HEK293 (cell line): ENCODE measurements around the gene FAM110D.
A peak's percentile ranks its signal among the peaks of the same experiment; 100 is the strongest.

Experiments used
- CTCF ChIA-PET: fragments of 350-600 bp; formaldehyde crosslinking; extraction: SDS; loops from one replicate; lab custom pipeline; 2021; ENCODE audit warnings: antibody characterized with exemption; lab: Yijun Ruan, JAX
- POLR2A ChIA-PET: fragments of 300-600 bp; formaldehyde crosslinking; extraction: SDS; loops from one replicate; lab custom pipeline; 2020; ENCODE audit warnings: antibody characterized with exemption, inconsistent platforms; lab: Yijun Ruan, JAX
- H3K27ac ChIP-seq: fragments of 200-500 bp; sonication (Bioruptor generic); 2 replicates; pipeline ENCODE4 v1.5.1; 2014; ENCODE audit warnings: low read depth, low read length, control low read depth, inconsistent platforms; ENCODE audit errors: extremely low read depth
- H3K36me3 ChIP-seq, 2 experiments: fragments of 200-500 bp in 1 of 2; sonication (Bioruptor generic) in 1 of 2; 1 replicate in 1 of 2; 2 replicates in 1 of 2; pipeline ENCODE4 v1.5.1; 2014 to 2017; ENCODE audit warnings: inconsistent platforms in 2 of 2, low read length in 2 of 2; ENCODE audit not compliant: control insufficient read depth in 2 of 2, insufficient read depth in 1 of 2
- H3K4me1 ChIP-seq: fragments of 200-500 bp; sonication (Bioruptor generic); 2 replicates; pipeline ENCODE4 v1.5.1; 2014; ENCODE audit warnings: mild to moderate bottlenecking, low read length, inconsistent platforms; ENCODE audit not compliant: control insufficient read depth, insufficient read depth
- H3K4me3 ChIP-seq: 2 replicates; pipeline ENCODE4 v1.5.1; 2011; ENCODE audit warnings: low read depth, mild to moderate bottlenecking, control low read depth, low read length, moderate library complexity
- H3K9me3 ChIP-seq: fragments of 200-500 bp; sonication (Bioruptor generic); 2 replicates; pipeline ENCODE4 v1.5.1; 2014; ENCODE audit warnings: low read depth, low read length, inconsistent platforms; ENCODE audit not compliant: control insufficient read depth, insufficient read depth
- FEZF1 ChIP-seq: fragments of 450-650 bp; formaldehyde crosslinking; IDR thresholded peaks from 2 replicates; pipeline ENCODE4 v1.5.1; 2016; ENCODE audit warnings: missing biosample characterization, missing genetic modification characterization
- GLIS2 ChIP-seq: fragments of 450-650 bp; formaldehyde crosslinking; IDR thresholded peaks from 2 replicates; pipeline ENCODE4 v1.5.1; 2016; ENCODE audit warnings: missing biosample characterization, missing genetic modification characterization
- HOXC10 ChIP-seq: sonication (generic); formaldehyde crosslinking; IDR thresholded peaks from 2 replicates; pipeline ENCODE4 v1.8.1; 2023; ENCODE audit warnings: mild to moderate bottlenecking, missing genetic modification reagents
- KLF16 ChIP-seq: fragments of 450-650 bp; formaldehyde crosslinking; IDR thresholded peaks from 2 replicates; pipeline ENCODE4 v1.5.1; 2017; ENCODE audit warnings: missing biosample characterization, missing genetic modification characterization
- KLF8 ChIP-seq: fragments of 450-650 bp; formaldehyde crosslinking; IDR thresholded peaks from 2 replicates; pipeline ENCODE4 v1.5.1; 2016; ENCODE audit warnings: missing biosample characterization, missing genetic modification characterization
- OVOL3 ChIP-seq: fragments of 450-650 bp; formaldehyde crosslinking; IDR thresholded peaks from 2 replicates; pipeline ENCODE4 v1.5.1; 2016; ENCODE audit warnings: missing biosample characterization, missing genetic modification characterization
- ZBTB20 ChIP-seq: fragments of 450-650 bp; formaldehyde crosslinking; IDR thresholded peaks from 2 replicates; pipeline ENCODE4 v1.5.1; 2016; ENCODE audit warnings: missing biosample characterization, missing genetic modification characterization
- ZBTB48 ChIP-seq: fragments of 450-650 bp; formaldehyde crosslinking; IDR thresholded peaks from 2 replicates; pipeline ENCODE4 v1.5.1; 2016; ENCODE audit warnings: missing biosample characterization, missing genetic modification characterization
- ZNF24 ChIP-seq: fragments of 450-650 bp; formaldehyde crosslinking; IDR thresholded peaks from 2 replicates; pipeline ENCODE4 v1.5.1; 2016; ENCODE audit warnings: missing biosample characterization, missing genetic modification characterization
- ZNF311 ChIP-seq: fragments of 450-650 bp; formaldehyde crosslinking; IDR thresholded peaks from 2 replicates; pipeline ENCODE4 v1.5.1; 2017; ENCODE audit warnings: missing biosample characterization, missing genetic modification characterization, borderline replicate concordance
- ZNF354C ChIP-seq: fragments of 450-650 bp; formaldehyde crosslinking; IDR thresholded peaks from 2 replicates; pipeline ENCODE4 v1.5.1; 2016; ENCODE audit warnings: missing biosample characterization, missing genetic modification characterization, low read depth, borderline replicate concordance
- ZNF561 ChIP-seq: fragments of 450-650 bp; IDR thresholded peaks from 2 replicates; pipeline ENCODE4 v1.5.1; 2018; ENCODE audit warnings: missing biosample characterization, missing genetic modification characterization, borderline replicate concordance
- ZNF629 ChIP-seq: fragments of 450-650 bp; formaldehyde crosslinking; IDR thresholded peaks from 2 replicates; pipeline ENCODE4 v1.5.1; 2017; ENCODE audit warnings: missing biosample characterization, missing genetic modification characterization
- ZNF830 ChIP-seq: fragments of 450-650 bp; IDR thresholded peaks from 2 replicates; pipeline ENCODE4 v1.5.0; 2018; ENCODE audit warnings: missing biosample characterization, missing genetic modification characterization, low read depth, mild to moderate bottlenecking, moderate library complexity
- TF ChIP-seq, protein P1 (sequence below): fragments of 450-650 bp; formaldehyde crosslinking; IDR thresholded peaks from 2 replicates; pipeline ENCODE4 v1.5.1; 2017; ENCODE audit warnings: missing biosample characterization, missing genetic modification characterization
- TF ChIP-seq, protein P2 (sequence below): fragments of 450-650 bp; formaldehyde crosslinking; IDR thresholded peaks from 2 replicates; pipeline ENCODE4 v1.5.1; 2016; ENCODE audit warnings: missing biosample characterization, missing genetic modification characterization
- TF ChIP-seq, protein P3 (sequence below): fragments of 450-650 bp; formaldehyde crosslinking; IDR thresholded peaks from 2 replicates; pipeline ENCODE4 v1.5.1; 2016; ENCODE audit warnings: missing biosample characterization, missing genetic modification characterization
- TF ChIP-seq, protein P4 (sequence below): fragments of 450-650 bp; formaldehyde crosslinking; IDR thresholded peaks from 2 replicates; pipeline ENCODE4 v1.5.1; 2016; ENCODE audit warnings: missing biosample characterization, missing genetic modification characterization, borderline replicate concordance
- TF ChIP-seq, protein P5 (sequence below): fragments of 450-650 bp; IDR thresholded peaks from 2 replicates; pipeline ENCODE4 v1.5.1; 2018; ENCODE audit warnings: missing biosample characterization, missing genetic modification characterization
- TF ChIP-seq, protein P6 (sequence below): fragments of 450-650 bp; formaldehyde crosslinking; IDR thresholded peaks from 2 replicates; pipeline ENCODE4 v1.5.1; 2016; ENCODE audit warnings: missing biosample characterization, missing genetic modification characterization, borderline replicate concordance

The FAM110D gene

DNA sequence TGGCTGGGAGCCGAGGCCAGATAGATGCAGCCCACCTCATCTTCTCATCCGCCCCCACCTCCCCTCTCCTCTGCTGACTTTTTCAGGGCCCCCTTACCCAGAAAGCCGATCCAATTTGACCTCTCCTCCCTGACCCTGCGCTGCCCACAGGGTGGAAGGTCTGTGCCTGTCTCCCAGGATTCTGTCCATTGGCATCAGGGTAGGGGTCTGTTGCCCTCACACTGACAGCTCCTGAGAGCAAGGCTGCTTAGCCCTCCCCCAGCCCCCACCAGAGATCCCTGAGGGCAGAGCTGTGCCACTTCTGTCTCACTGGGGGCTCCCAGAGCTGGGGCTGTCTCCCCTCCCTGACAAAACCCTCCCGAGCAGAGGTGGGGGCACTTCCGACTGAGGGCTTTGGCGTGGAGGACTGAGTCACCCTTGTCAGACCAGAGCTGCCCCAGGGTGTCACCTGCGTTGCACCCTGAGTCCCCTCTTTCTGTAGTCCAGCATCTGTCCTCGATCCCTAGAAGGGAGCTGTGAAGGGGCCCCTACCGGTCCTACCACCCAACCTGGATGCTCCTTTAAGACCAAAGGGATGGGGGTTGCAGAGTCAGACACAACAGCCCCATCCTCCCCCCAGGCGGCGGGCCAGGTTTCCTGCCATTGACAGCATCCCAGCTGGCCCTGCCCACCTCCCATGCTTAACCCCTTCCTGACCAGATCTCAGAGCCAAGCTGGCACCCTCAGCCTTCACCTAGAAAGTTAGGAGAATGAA is 2.4 kb upstream of the FAM110D start (continued):
- TF ChIP-seq, protein P1, sequence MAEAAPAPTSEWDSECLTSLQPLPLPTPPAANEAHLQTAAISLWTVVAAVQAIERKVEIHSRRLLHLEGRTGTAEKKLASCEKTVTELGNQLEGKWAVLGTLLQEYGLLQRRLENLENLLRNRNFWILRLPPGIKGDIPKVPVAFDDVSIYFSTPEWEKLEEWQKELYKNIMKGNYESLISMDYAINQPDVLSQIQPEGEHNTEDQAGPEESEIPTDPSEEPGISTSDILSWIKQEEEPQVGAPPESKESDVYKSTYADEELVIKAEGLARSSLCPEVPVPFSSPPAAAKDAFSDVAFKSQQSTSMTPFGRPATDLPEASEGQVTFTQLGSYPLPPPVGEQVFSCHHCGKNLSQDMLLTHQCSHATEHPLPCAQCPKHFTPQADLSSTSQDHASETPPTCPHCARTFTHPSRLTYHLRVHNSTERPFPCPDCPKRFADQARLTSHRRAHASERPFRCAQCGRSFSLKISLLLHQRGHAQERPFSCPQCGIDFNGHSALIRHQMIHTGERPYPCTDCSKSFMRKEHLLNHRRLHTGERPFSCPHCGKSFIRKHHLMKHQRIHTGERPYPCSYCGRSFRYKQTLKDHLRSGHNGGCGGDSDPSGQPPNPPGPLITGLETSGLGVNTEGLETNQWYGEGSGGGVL = peak; percentile 70
- TF ChIP-seq, protein P2, sequence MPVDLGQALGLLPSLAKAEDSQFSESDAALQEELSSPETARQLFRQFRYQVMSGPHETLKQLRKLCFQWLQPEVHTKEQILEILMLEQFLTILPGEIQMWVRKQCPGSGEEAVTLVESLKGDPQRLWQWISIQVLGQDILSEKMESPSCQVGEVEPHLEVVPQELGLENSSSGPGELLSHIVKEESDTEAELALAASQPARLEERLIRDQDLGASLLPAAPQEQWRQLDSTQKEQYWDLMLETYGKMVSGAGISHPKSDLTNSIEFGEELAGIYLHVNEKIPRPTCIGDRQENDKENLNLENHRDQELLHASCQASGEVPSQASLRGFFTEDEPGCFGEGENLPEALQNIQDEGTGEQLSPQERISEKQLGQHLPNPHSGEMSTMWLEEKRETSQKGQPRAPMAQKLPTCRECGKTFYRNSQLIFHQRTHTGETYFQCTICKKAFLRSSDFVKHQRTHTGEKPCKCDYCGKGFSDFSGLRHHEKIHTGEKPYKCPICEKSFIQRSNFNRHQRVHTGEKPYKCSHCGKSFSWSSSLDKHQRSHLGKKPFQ = no peak
- TF ChIP-seq, protein P3, sequence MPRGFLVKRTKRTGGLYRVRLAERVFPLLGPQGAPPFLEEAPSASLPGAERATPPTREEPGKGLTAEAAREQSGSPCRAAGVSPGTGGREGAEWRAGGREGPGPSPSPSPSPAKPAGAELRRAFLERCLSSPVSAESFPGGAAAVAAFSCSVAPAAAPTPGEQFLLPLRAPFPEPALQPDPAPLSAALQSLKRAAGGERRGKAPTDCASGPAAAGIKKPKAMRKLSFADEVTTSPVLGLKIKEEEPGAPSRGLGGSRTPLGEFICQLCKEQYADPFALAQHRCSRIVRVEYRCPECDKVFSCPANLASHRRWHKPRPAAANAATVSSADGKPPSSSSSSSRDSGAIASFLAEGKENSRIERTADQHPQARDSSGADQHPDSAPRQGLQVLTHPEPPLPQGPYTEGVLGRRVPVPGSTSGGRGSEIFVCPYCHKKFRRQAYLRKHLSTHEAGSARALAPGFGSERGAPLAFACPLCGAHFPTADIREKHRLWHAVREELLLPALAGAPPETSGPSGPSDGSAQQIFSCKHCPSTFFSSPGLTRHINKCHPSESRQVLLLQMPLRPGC (tag by site-specific recombination) = no peak
- TF ChIP-seq, all 188 proteins: peak for 9

DNA sequence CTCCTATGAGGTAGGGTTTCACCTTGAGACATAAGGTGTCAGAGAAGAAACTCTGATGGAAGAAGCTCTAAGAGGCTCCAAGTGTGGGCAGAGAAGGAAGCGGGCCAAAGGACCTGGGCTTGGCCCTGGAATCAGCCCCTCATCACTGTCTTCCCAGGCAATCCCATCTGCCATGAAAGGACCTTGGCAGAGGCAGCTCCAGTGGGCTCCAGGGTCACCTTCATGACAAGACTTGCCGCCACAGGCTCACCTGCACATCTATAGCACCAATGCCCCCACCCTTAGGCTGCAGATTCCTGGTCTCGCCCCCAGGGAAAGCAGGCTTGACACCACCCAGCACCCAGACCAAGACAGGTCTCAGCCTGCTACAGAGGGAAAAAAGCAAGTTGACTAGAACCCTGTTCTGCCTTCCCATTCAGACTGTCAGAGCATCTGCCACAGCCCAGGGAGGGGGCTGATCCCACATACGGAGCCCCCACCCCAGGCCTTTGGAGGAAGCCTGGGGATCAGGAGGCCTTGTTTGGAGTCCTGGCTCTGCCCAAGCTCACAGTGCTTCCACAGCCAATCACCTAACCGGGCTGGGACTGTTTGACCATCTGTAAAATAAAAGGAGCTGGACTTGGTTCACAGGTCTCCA is 490 bp upstream of the FAM110D start:
- TF ChIP-seq ZNF311 (no peak), ZBTB20 (peak; percentile 40; the same call in 1 of the 2 replicates)
- TF ChIP-seq, protein P4, sequence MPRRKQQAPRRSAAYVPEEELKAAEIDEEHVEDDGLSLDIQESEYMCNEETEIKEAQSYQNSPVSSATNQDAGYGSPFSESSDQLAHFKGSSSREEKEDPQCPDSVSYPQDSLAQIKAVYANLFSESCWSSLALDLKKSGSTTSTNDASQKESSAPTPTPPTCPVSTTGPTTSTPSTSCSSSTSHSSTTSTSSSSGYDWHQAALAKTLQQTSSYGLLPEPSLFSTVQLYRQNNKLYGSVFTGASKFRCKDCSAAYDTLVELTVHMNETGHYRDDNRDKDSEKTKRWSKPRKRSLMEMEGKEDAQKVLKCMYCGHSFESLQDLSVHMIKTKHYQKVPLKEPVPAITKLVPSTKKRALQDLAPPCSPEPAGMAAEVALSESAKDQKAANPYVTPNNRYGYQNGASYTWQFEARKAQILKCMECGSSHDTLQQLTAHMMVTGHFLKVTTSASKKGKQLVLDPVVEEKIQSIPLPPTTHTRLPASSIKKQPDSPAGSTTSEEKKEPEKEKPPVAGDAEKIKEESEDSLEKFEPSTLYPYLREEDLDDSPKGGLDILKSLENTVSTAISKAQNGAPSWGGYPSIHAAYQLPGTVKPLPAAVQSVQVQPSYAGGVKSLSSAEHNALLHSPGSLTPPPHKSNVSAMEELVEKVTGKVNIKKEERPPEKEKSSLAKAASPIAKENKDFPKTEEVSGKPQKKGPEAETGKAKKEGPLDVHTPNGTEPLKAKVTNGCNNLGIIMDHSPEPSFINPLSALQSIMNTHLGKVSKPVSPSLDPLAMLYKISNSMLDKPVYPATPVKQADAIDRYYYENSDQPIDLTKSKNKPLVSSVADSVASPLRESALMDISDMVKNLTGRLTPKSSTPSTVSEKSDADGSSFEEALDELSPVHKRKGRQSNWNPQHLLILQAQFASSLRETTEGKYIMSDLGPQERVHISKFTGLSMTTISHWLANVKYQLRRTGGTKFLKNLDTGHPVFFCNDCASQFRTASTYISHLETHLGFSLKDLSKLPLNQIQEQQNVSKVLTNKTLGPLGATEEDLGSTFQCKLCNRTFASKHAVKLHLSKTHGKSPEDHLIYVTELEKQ (tag by site-specific recombination) = no peak
- TF ChIP-seq, all 188 proteins: peak for 1
- Histone ChIP-seq H3K4me1 (no peaks in the 10 kb centered on the region; the same call in 1 of the 2 replicates), H3K9me3 (no peaks in the 10 kb centered on the region), H3K4me3 (no peak overlapping the region), H3K27ac (no peak overlapping the region), H3K36me3 (no peaks in the 10 kb centered on the region)
- CTCF ChIA-PET = interaction anchor here (0.8 to 2.1 kb wide), 2 partner anchors 14 to 122 kb away, joined by 3 to 13 read pairs; no protein-coding TSS in a partner anchor
- POLR2A ChIA-PET = no interaction called here

DNA sequence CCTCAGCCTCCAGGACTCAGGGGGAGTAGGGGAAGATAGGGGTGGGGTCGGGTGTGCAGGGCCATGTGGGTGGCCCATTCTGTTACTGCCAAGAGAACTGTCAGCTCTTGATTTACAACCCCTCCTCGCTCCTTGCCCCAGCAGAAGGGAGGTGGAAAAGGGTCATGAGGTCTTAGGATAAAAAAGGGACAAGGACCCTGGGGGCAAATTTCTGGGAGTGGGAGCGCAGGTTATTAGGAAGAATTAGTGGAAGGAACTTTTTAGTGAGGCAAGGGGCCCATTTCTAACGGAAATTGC is 812 bp downstream of the FAM110D start:
- H3K4me3 ChIP-seq = no peak overlapping the region
- no peaks in the 10 kb centered on the region; the same call in 1 of the 2 replicates for H3K4me1 ChIP-seq
- POLR2A ChIA-PET = interaction anchor here (0.7 to 1.2 kb wide), 2 partner anchors 9 to 1104 kb away, joined by 3 to 4 read pairs; partner anchors contain the start of genes C1orf232 and ZNF593
- CTCF ChIA-PET = interaction anchor here (2.1 kb wide), 1 partner anchor 15 kb away, joined by 13 read pairs; no protein-coding TSS in a partner anchor
- no peaks in the 10 kb centered on the region for H3K9me3 ChIP-seq
- no peak overlapping the region for H3K27ac ChIP-seq
- H3K36me3 ChIP-seq = no peaks in the 10 kb centered on the region
- TF ChIP-seq KLF8 (tag by site-specific recombination) (no peak), ZNF24 (tag by site-specific recombination) (no peak), HOXC10 (CRISPR knock-in tag) (no peak), ZBTB20 (no peak), ZNF830 (no peak), ZNF354C (tag by site-specific recombination) (no peak), OVOL3 (tag by site-specific recombination) (no peak), ZNF629 (tag by site-specific recombination) (no peak), GLIS2 (tag by site-specific recombination) (no peak), KLF16 (tag by site-specific recombination) (no peak), ZNF561 (tag by site-specific recombination) (no peak), FEZF1 (no peak), ZBTB48 (tag by site-specific recombination) (no peak)
- TF ChIP-seq, protein P5, sequence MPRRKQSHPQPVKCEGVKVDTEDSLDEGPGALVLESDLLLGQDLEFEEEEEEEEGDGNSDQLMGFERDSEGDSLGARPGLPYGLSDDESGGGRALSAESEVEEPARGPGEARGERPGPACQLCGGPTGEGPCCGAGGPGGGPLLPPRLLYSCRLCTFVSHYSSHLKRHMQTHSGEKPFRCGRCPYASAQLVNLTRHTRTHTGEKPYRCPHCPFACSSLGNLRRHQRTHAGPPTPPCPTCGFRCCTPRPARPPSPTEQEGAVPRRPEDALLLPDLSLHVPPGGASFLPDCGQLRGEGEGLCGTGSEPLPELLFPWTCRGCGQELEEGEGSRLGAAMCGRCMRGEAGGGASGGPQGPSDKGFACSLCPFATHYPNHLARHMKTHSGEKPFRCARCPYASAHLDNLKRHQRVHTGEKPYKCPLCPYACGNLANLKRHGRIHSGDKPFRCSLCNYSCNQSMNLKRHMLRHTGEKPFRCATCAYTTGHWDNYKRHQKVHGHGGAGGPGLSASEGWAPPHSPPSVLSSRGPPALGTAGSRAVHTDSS = no peak
- TF ChIP-seq, protein P6, sequence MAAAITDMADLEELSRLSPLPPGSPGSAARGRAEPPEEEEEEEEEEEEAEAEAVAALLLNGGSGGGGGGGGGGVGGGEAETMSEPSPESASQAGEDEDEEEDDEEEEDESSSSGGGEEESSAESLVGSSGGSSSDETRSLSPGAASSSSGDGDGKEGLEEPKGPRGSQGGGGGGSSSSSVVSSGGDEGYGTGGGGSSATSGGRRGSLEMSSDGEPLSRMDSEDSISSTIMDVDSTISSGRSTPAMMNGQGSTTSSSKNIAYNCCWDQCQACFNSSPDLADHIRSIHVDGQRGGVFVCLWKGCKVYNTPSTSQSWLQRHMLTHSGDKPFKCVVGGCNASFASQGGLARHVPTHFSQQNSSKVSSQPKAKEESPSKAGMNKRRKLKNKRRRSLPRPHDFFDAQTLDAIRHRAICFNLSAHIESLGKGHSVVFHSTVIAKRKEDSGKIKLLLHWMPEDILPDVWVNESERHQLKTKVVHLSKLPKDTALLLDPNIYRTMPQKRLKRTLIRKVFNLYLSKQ (tag by site-specific recombination) = no peak
